Endodermal cell (in vitro differentiated cells): Measurements from ENCODE around the gene CARS2. TPM values are rescaled to one million over a fixed set of nuclear protein-coding genes. Genes with fewer than 3 reads are reported as not detected.
A peak's percentile ranks its signal among the peaks of the same experiment; 100 is the strongest.

ENCODE experiments used
- DNase-seq: peaks from one replicate; pipeline ENCODE4 v3.0.0-alpha.2; 2017
- H3K27ac ChIP-seq: 2 replicates; pipeline ENCODE4 v1.5.1; 2013; ENCODE audit warnings: mild to moderate bottlenecking, low read depth, low read length, moderate library complexity
- H3K27me3 ChIP-seq: 2 replicates; pipeline ENCODE4 v1.6.1; 2013; ENCODE audit warnings: mild to moderate bottlenecking, low read length, moderate library complexity; ENCODE audit not compliant: insufficient read depth, control insufficient read depth, poor library complexity, severe bottlenecking
- H3K36me3 ChIP-seq: 2 replicates; pipeline ENCODE4 v1.7.0; 2013; ENCODE audit warnings: mild to moderate bottlenecking, low read length, moderate library complexity; ENCODE audit not compliant: control insufficient read depth, insufficient read depth
- H3K4me1 ChIP-seq: one replicate; pipeline ENCODE4 v1.7.0; 2013; ENCODE audit warnings: low read length; ENCODE audit not compliant: control insufficient read depth, insufficient read depth
- H3K4me3 ChIP-seq: 2 replicates; pipeline ENCODE4 v1.5.1; 2013; ENCODE audit warnings: mild to moderate bottlenecking, low read length, moderate library complexity
- H3K9ac ChIP-seq: 2 replicates; pipeline ENCODE4 v1.6.1; 2013; ENCODE audit warnings: mild to moderate bottlenecking, low read length, moderate library complexity; ENCODE audit not compliant: poor library complexity, severe bottlenecking; ENCODE audit errors: extremely low read depth
- H3K9me3 ChIP-seq: 2 replicates; pipeline ENCODE4 v1.6.1; 2013; ENCODE audit warnings: mild to moderate bottlenecking, low read length, moderate library complexity; ENCODE audit not compliant: control insufficient read depth
- H3K27ac Mint-ChIP-seq: 2 replicates; pipeline ENCODE4 v1.8.0; 2020; ENCODE audit warnings: mixed read lengths
- H3K27me3 Mint-ChIP-seq: 2 replicates; pipeline ENCODE4 v1.8.0; 2021; ENCODE audit warnings: mild to moderate bottlenecking, mixed read lengths; ENCODE audit not compliant: insufficient read depth
- H3K36me3 Mint-ChIP-seq: 2 replicates; pipeline ENCODE4 v1.8.0; 2020; ENCODE audit warnings: low read depth, mixed read lengths
- H3K4me1 Mint-ChIP-seq: 2 replicates; pipeline ENCODE4 v1.8.0; 2020; ENCODE audit warnings: mixed read lengths
- H3K4me3 Mint-ChIP-seq: 2 replicates; pipeline ENCODE4 v1.8.0; 2020; ENCODE audit warnings: mild to moderate bottlenecking, moderate library complexity, mixed read lengths
- H3K9me3 Mint-ChIP-seq: 2 replicates; pipeline ENCODE4 v1.8.0; 2020; ENCODE audit warnings: mild to moderate bottlenecking, mixed read lengths
- WGBS, 2 experiments: methylation state at CpG; one replicate each; pipeline versions ENCODE4 v1.1.5 to v1.1.7; 2013; ENCODE audit warnings: missing lambda C conversion rate in 2 of 2, mixed read lengths in 1 of 2; ENCODE audit not compliant: insufficient coverage in 1 of 2, insufficient read length in 1 of 2; 5-methylcytosine and 5-hydroxymethylcytosine counted together
- total RNA-seq, 2 donors: library from RNA; stranded (reverse); fragmentation: NEBNext Ultra II Directional in 1 of 2; extraction: Animal tissue kit (Norgen Biotek cat#: 25700) in 1 of 2; gene quantifications; 2 replicates in 1 of 2; 3 replicates in 1 of 2; pipeline ENCODE4 v1.2.1, GENCODE V29; 2021
- TF ChIP-seq, protein P1 (sequence below): fragments of 200-600 bp; sonication (generic); conservative IDR thresholded peaks from 2 replicates; pipeline ENCODE4 v1.5.0; 2021; ENCODE audit warnings: antibody characterized with exemption, mild to moderate bottlenecking

Gene CARS2
- total RNA-seq, 2 donors from 2014 or later = 53.0 to 53.2 TPM

DNA sequence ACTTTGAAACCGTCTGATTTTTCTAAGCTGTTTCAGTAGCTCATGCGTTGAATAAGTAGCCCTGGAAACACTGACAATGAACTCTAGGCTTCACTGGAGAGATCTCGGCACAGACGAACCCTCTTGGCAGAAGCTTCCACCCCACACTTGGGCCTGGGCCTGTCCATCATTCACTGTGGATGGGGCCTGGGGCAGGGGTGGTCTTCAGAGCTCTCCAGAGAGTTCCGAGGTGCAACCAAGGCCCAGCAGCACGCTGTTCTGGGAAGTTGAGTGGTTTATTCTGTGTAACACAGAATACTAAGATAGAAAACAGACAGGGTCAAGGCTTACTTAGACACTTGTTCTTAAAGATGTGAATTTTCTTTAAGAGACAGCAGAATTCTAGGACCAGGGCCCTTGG, 68.6 kb downstream of the CARS2 start:
- Histone ChIP-seq H3K36me3 (peaks cover 75% of the 10 kb centered on the region), H3K27ac (no peak overlapping the region), H3K9me3 (no peaks in the 10 kb centered on the region), H3K4me3 (no peak overlapping the region), H3K27me3 (no peaks in the 10 kb centered on the region), H3K9ac (no peak overlapping the region), H3K4me1 (peaks cover 18% of the 10 kb centered on the region)
- peaks cover 79% of the 10 kb centered on the region for H3K36me3 Mint-ChIP-seq
- H3K27ac Mint-ChIP-seq = no peak overlapping the region
- no peaks in the 10 kb centered on the region for H3K27me3 Mint-ChIP-seq
- TF ChIP-seq, protein P1, sequence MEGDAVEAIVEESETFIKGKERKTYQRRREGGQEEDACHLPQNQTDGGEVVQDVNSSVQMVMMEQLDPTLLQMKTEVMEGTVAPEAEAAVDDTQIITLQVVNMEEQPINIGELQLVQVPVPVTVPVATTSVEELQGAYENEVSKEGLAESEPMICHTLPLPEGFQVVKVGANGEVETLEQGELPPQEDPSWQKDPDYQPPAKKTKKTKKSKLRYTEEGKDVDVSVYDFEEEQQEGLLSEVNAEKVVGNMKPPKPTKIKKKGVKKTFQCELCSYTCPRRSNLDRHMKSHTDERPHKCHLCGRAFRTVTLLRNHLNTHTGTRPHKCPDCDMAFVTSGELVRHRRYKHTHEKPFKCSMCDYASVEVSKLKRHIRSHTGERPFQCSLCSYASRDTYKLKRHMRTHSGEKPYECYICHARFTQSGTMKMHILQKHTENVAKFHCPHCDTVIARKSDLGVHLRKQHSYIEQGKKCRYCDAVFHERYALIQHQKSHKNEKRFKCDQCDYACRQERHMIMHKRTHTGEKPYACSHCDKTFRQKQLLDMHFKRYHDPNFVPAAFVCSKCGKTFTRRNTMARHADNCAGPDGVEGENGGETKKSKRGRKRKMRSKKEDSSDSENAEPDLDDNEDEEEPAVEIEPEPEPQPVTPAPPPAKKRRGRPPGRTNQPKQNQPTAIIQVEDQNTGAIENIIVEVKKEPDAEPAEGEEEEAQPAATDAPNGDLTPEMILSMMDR = no peak
- WGBS, 2 experiments = 96% methylated on average over 4 to 6 of the region's 6 CpGs
- DNase-seq = no peak
- H3K4me3 Mint-ChIP-seq = no peak overlapping the region
- H3K9me3 Mint-ChIP-seq = peaks cover 4% of the 10 kb centered on the region
- peaks cover 28% of the 10 kb centered on the region for H3K4me1 Mint-ChIP-seq

- Histone ChIP-seq H3K36me3 (peaks cover 77% of the 10 kb centered on the region), H3K4me1 (peaks cover 18% of the 10 kb centered on the region), H3K9me3 (peaks cover under 1% of the 10 kb centered on the region), H3K9ac (no peak overlapping the region), H3K4me3 (no peak overlapping the region), H3K27ac (no peak overlapping the region), H3K27me3 (no peaks in the 10 kb centered on the region)
- Mint-ChIP-seq H3K9me3 (peaks cover 10% of the 10 kb centered on the region), H3K27ac (no peak overlapping the region), H3K27me3 (no peaks in the 10 kb centered on the region), H3K4me1 (peaks cover 28% of the 10 kb centered on the region), H3K4me3 (no peak overlapping the region), H3K36me3 (peaks cover 84% of the 10 kb centered on the region)
- 94 to 97% methylated on average over 10 to 14 of the region's 14 CpGs for WGBS, 2 experiments
- TF ChIP-seq, protein P1 = no peak
- peak; percentile 45 for DNase-seq
Observed at GRCh38 chr13:110636701-110637201, 69.2 kb downstream of the CARS2 start.

GRCh38 chr13:110636053-110636475, 69.9 kb downstream of the CARS2 start:
- H3K36me3 Mint-ChIP-seq = peaks cover 85% of the 10 kb centered on the region
- peaks cover 18% of the 10 kb centered on the region for H3K4me1 ChIP-seq
- H3K27me3 Mint-ChIP-seq = no peaks in the 10 kb centered on the region
- H3K4me3 ChIP-seq = no peak overlapping the region
- H3K9me3 ChIP-seq = peaks cover 6% of the 10 kb centered on the region
- TF ChIP-seq, protein P1 = no peak
- no peak overlapping the region for H3K4me3 Mint-ChIP-seq
- H3K9ac ChIP-seq = no peak overlapping the region
- no peak overlapping the region for H3K27ac Mint-ChIP-seq
- DNase-seq = no peak
- H3K27me3 ChIP-seq = no peaks in the 10 kb centered on the region
- peaks cover 11% of the 10 kb centered on the region for H3K9me3 Mint-ChIP-seq
- peaks cover 27% of the 10 kb centered on the region for H3K4me1 Mint-ChIP-seq
- WGBS, 2 experiments = 92 to 96% methylated on average over 10 to 16 of the region's 16 CpGs
- H3K27ac ChIP-seq = no peak overlapping the region
- H3K36me3 ChIP-seq = peaks cover 77% of the 10 kb centered on the region
